ENCODE measurements around the gene GPR15.

- TF ChIP-seq CTCF (IDR thresholded peaks at IDR 0.05; ENCODE audit: insufficient read depth, low read length): no peak
- TF ChIP-seq POLR2AphosphoS5 (IDR thresholded peaks at IDR 0.05; ENCODE audit: low read depth): no peak
- TF ChIP-seq REST (IDR thresholded peaks at IDR 0.05; ENCODE audit: insufficient replicate concordance, low read depth): no peak
- TF ChIP-seq SPI1 (IDR thresholded peaks at IDR 0.05; ENCODE audit: borderline replicate concordance, low read depth): no peak
Measured at GRCh38 chr3:98554580-98554979, 22.8 kb downstream of the GPR15 start.

Measured in HL-60 (cell line).